NCI-H2196 treated with DMSO at 0.1 percent for 48 hours (cell line): Measurements from ENCODE around the gene MAN2C1.
"Not testable (repeated sequence)": the region's sequence is repeated elsewhere in the genome, so short reads cannot be mapped to it uniquely, and the experiment has no call there.

ENCODE experiments used
- DNase-seq: peaks from one replicate; lab custom pipeline; 2025; ENCODE audit not compliant: unreplicated experiment; lab: John Stamatoyannopoulos, UW

Gene MAN2C1

GRCh38 chr15:75361361-75361988 lies 6.9 kb downstream of the MAN2C1 start:
- no peak for DNase-seq

- no peak for DNase-seq
Measured at GRCh38 chr15:75360856-75361255, 7.6 kb downstream of the MAN2C1 start.

- no peak for DNase-seq
Measured at GRCh38 chr15:75360391-75360790, 8.0 kb downstream of the MAN2C1 start.

GRCh38 chr15:75359537-75360250 lies 8.7 kb downstream of the MAN2C1 start:
- DNase-seq: no peak

- no peak for DNase-seq
Measured at GRCh38 chr15:75358771-75359536, 9.5 kb downstream of the MAN2C1 start.

GRCh38 chr15:75357976-75358673 lies 10.3 kb downstream of the MAN2C1 start:
- DNase-seq: no peak

GRCh38 chr15:75356517-75356916 lies 11.9 kb downstream of the MAN2C1 start:
- DNase-seq: no peak

GRCh38 chr15:75356006-75356405 lies 12.4 kb downstream of the MAN2C1 start:
- DNase-seq: no peak

- no peak for DNase-seq
Measured at GRCh38 chr15:75355369-75355768, 13.0 kb downstream of the MAN2C1 start.

- DNase-seq: no peak
Measured at GRCh38 chr15:75354454-75354853, 14.0 kb downstream of the MAN2C1 start.

GRCh38 chr15:75353604-75354003 lies 14.8 kb downstream of the MAN2C1 start:
- no peak for DNase-seq

GRCh38 chr15:75352186-75353080 lies 16.0 kb downstream of the MAN2C1 start:
- DNase-seq: no peak

GRCh38 chr15:75350601-75351361 lies 17.6 kb downstream of the MAN2C1 start:
- no peak for DNase-seq

GRCh38 chr15:75349851-75350588 lies 18.4 kb downstream of the MAN2C1 start:
- DNase-seq: no peak

GRCh38 chr15:75349351-75349669 lies 19.1 kb downstream of the MAN2C1 start:
- not testable (repeated sequence) for DNase-seq

GRCh38 chr15:75348562-75349350 lies 19.7 kb downstream of the MAN2C1 start:
- DNase-seq: no peak

- no peak for DNase-seq
Measured at GRCh38 chr15:75348034-75348561, 20.3 kb downstream of the MAN2C1 start.
